Dendritic cell treated with granulocyte-macrophage colony-stimulating factor and Interleukin-4, amounts not matched to agents 40 ng/mL and 50 ng/mL, for 4 days (primary cell): ENCODE results near the gene CFAP100.

Experiments used
- H3K27ac Mint-ChIP-seq: one replicate; pipeline ENCODE4 v1.8.0; 2022; ENCODE audit warnings: mild to moderate bottlenecking, mixed read lengths
- H3K27me3 Mint-ChIP-seq: one replicate; pipeline ENCODE4 v1.8.0; 2022; ENCODE audit warnings: mild to moderate bottlenecking, mixed read lengths
- H3K36me3 Mint-ChIP-seq: one replicate; pipeline ENCODE4 v1.8.0; 2022; ENCODE audit warnings: low read depth, mixed read lengths
- H3K4me1 Mint-ChIP-seq: one replicate; pipeline ENCODE4 v1.8.0; 2022; ENCODE audit warnings: low read depth, mixed read lengths
- H3K4me3 Mint-ChIP-seq: one replicate; pipeline ENCODE4 v1.8.0; 2022; ENCODE audit warnings: mild to moderate bottlenecking, moderate library complexity, mixed read lengths
- H3K9me3 Mint-ChIP-seq: one replicate; pipeline ENCODE4 v1.8.0; 2022; ENCODE audit warnings: mixed read lengths
- intact Hi-C: fragments of 100-400 bp; cut with micrococcal nuclease; formaldehyde crosslinking; loops from one replicate; pipeline ENCODE4 v1.15.0; 2022

Gene CFAP100

GRCh38 chr3:126461450-126462070 lies 66.9 kb downstream of the CFAP100 start:
- Mint-ChIP-seq H3K9me3 (no peaks in the 10 kb centered on the region), H3K27ac (no peak overlapping the region), H3K4me1 (peaks cover 25% of the 10 kb centered on the region), H3K4me3 (no peak overlapping the region), H3K27me3 (no peaks in the 10 kb centered on the region), H3K36me3 (peaks cover 91% of the 10 kb centered on the region)
- intact Hi-C loops: no loop called here

GRCh38 chr3:126463521-126463920 lies 68.8 kb downstream of the CFAP100 start:
- H3K36me3 Mint-ChIP-seq: peaks cover 91% of the 10 kb centered on the region
- no peak overlapping the region for H3K4me3 Mint-ChIP-seq
- intact Hi-C loops: no loop called here
- no peak overlapping the region for H3K27ac Mint-ChIP-seq
- no peaks in the 10 kb centered on the region for H3K9me3 Mint-ChIP-seq
- H3K4me1 Mint-ChIP-seq: peaks cover 45% of the 10 kb centered on the region
- no peaks in the 10 kb centered on the region for H3K27me3 Mint-ChIP-seq

- Mint-ChIP-seq H3K27me3 (no peaks in the 10 kb centered on the region), H3K27ac (peak overlapping the region; percentile 83), H3K9me3 (no peaks in the 10 kb centered on the region), H3K4me1 (peaks cover 50% of the 10 kb centered on the region), H3K36me3 (peaks cover 91% of the 10 kb centered on the region), H3K4me3 (no peak overlapping the region)
- intact Hi-C loops: no loop called here
Observed at GRCh38 chr3:126464093-126464492, 69.4 kb downstream of the CFAP100 start.

GRCh38 chr3:126464494-126464893 lies 69.8 kb downstream of the CFAP100 start:
- H3K4me3 Mint-ChIP-seq: peak overlapping the region; percentile 23
- peak overlapping the region; percentile 83 for H3K27ac Mint-ChIP-seq

GRCh38 chr3:126464997-126465396 lies 70.3 kb downstream of the CFAP100 start:
- H3K27me3 Mint-ChIP-seq: no peaks in the 10 kb centered on the region
- no peaks in the 10 kb centered on the region for H3K9me3 Mint-ChIP-seq
- peak overlapping the region; percentile 6 for H3K4me3 Mint-ChIP-seq
- H3K27ac Mint-ChIP-seq: peak overlapping the region; percentile 83
- peaks cover 59% of the 10 kb centered on the region for H3K4me1 Mint-ChIP-seq
- peaks cover 91% of the 10 kb centered on the region for H3K36me3 Mint-ChIP-seq
- intact Hi-C loops: loop anchor here (1.0 kb wide), 1 partner anchor 8 kb away; no protein-coding TSS in a partner anchor

More at GRCh38 chr3:126464494-126464893, 69.8 kb downstream of the CFAP100 start:
- H3K9me3 Mint-ChIP-seq: no peaks in the 10 kb centered on the region
- H3K36me3 Mint-ChIP-seq: peaks cover 91% of the 10 kb centered on the region
- H3K4me1 Mint-ChIP-seq: peaks cover 54% of the 10 kb centered on the region
- no peaks in the 10 kb centered on the region for H3K27me3 Mint-ChIP-seq
- intact Hi-C loops: no loop called here

GRCh38 chr3:126465928-126466544 lies 71.3 kb downstream of the CFAP100 start:
- Mint-ChIP-seq H3K27ac (peak overlapping the region; percentile 83), H3K9me3 (no peaks in the 10 kb centered on the region), H3K27me3 (no peaks in the 10 kb centered on the region), H3K4me1 (peaks cover 61% of the 10 kb centered on the region), H3K36me3 (peaks cover 93% of the 10 kb centered on the region), H3K4me3 (peak overlapping the region; percentile 64)
- intact Hi-C loops: loop anchor here (1.0 kb wide), 1 partner anchor 7 kb away; no protein-coding TSS in a partner anchor

GRCh38 chr3:126466886-126467610 lies 72.3 kb downstream of the CFAP100 start:
- Mint-ChIP-seq H3K4me1 (peaks cover 63% of the 10 kb centered on the region), H3K36me3 (peaks cover 86% of the 10 kb centered on the region), H3K27ac (peak overlapping the region; percentile 83), H3K9me3 (no peaks in the 10 kb centered on the region), H3K4me3 (no peak overlapping the region), H3K27me3 (no peaks in the 10 kb centered on the region)
- intact Hi-C loops: no loop called here

GRCh38 chr3:126467611-126467955 lies 72.9 kb downstream of the CFAP100 start:
- Mint-ChIP-seq H3K4me3 (no peak overlapping the region), H3K36me3 (peaks cover 83% of the 10 kb centered on the region), H3K9me3 (no peaks in the 10 kb centered on the region), H3K27ac (peak overlapping the region; percentile 6), H3K4me1 (peaks cover 68% of the 10 kb centered on the region), H3K27me3 (no peaks in the 10 kb centered on the region)
- intact Hi-C loops: no loop called here

GRCh38 chr3:126468028-126468891 lies 73.6 kb downstream of the CFAP100 start:
- no peaks in the 10 kb centered on the region for H3K27me3 Mint-ChIP-seq
- H3K4me3 Mint-ChIP-seq: no peak overlapping the region
- peaks cover 75% of the 10 kb centered on the region for H3K4me1 Mint-ChIP-seq
- intact Hi-C loops: no loop called here
- H3K27ac Mint-ChIP-seq: peak overlapping the region; percentile 6
- H3K36me3 Mint-ChIP-seq: peaks cover 83% of the 10 kb centered on the region
- H3K9me3 Mint-ChIP-seq: no peaks in the 10 kb centered on the region

GRCh38 chr3:126469479-126469878 lies 74.8 kb downstream of the CFAP100 start:
- H3K27ac Mint-ChIP-seq: peak overlapping the region; percentile 0
- peaks cover 85% of the 10 kb centered on the region for H3K36me3 Mint-ChIP-seq
- H3K4me1 Mint-ChIP-seq: peaks cover 83% of the 10 kb centered on the region
- H3K9me3 Mint-ChIP-seq: no peaks in the 10 kb centered on the region
- intact Hi-C loops: no loop called here
- H3K27me3 Mint-ChIP-seq: no peaks in the 10 kb centered on the region
- no peak overlapping the region for H3K4me3 Mint-ChIP-seq

GRCh38 chr3:126472277-126473006 lies 77.7 kb downstream of the CFAP100 start:
- H3K4me1 Mint-ChIP-seq: peaks cover 69% of the 10 kb centered on the region
- H3K9me3 Mint-ChIP-seq: no peaks in the 10 kb centered on the region
- H3K27ac Mint-ChIP-seq: peak overlapping the region; percentile 72
- no peaks in the 10 kb centered on the region for H3K27me3 Mint-ChIP-seq
- intact Hi-C loops: loop anchor here (1.0 to 10.0 kb wide), 2 partner anchors 7 to 118 kb away; partner anchors contain the start of gene KLF15
- peaks cover 63% of the 10 kb centered on the region for H3K36me3 Mint-ChIP-seq
- peak overlapping the region; percentile 79 for H3K4me3 Mint-ChIP-seq

GRCh38 chr3:126473292-126474168 lies 78.8 kb downstream of the CFAP100 start:
- Mint-ChIP-seq H3K36me3 (peaks cover 53% of the 10 kb centered on the region), H3K4me1 (peaks cover 58% of the 10 kb centered on the region), H3K27ac (peak overlapping the region; percentile 72), H3K4me3 (peak overlapping the region; percentile 79), H3K9me3 (no peaks in the 10 kb centered on the region), H3K27me3 (no peaks in the 10 kb centered on the region)
- intact Hi-C loops: loop anchor here (1.0 to 10.0 kb wide), 2 partner anchors 8 to 119 kb away; partner anchors contain the start of gene KLF15
